ENCODE measurements around the gene OR14I1.

The OR14I1 gene

DNA sequence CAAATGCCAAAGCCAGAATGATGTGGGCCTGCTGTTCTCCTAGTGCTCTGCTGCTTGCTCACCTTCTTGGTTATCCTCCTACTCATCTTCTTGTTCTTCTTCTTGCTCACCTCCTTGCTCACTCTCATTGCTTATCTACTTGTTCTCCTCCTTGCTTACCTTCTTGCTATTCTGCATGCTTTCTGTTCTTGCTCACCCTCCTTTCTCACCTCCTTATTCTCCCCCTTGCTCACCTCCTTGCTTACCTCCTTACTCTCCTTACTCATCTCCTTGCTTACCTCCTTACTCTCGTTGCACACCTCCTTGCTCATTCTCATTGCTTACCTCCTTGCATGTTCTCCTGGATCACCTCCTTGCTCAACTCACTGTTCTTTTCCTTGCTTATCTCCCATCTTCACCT, at the start of gene OR14I1:
OR14I1 (minus strand) TSS at position 53 of the 400 bp plus-strand sequence.
- in situ Hi-C loops (cut with MboI; ENCODE audit: low sequenced_read_pairs) = no loop called here

DNA sequence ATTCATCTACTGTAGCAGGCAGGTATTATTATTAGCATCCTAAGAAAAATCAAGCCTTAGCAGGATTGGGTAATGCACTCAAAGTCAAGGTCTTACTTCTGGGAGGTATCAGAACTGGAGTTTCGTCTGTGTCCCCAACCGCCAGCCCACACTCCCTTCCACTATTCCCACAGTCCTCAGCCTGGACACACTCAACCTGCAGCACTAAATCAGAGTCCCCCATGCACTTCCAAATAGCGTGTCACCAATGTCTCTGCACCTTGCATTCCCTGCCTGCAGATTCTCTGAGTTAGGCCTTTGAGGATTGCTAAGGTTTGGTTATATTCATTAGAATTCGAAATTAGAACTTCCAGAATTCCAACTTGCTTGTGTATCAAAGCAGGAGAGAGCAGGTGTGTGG, 49.1 kb upstream of the OR14I1 start:
- in situ Hi-C loops (cut with MboI; ENCODE audit: low sequenced_read_pairs) = no loop called here

DNA sequence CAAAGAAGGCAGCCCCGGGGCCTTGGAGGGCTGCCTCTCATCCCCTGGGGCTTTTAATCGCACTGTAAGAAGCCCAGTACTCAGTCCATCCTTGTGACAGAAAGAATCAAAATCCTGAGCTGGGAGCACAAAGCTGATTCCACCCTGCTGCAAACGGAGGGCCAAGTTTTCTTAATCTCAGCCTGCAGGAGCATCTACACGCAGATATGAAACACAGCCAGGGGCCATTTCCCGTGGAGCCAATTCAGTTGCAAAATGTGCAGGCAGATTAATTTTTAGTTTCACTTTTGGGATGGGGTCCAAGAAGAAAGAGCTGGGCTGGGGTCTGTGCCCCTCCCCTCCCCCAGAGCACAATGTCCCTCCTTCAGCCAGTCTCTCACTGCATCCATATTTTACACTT, 48.6 kb upstream of the OR14I1 start:
- in situ Hi-C loops (cut with MboI; ENCODE audit: low sequenced_read_pairs) = no loop called here

DNA sequence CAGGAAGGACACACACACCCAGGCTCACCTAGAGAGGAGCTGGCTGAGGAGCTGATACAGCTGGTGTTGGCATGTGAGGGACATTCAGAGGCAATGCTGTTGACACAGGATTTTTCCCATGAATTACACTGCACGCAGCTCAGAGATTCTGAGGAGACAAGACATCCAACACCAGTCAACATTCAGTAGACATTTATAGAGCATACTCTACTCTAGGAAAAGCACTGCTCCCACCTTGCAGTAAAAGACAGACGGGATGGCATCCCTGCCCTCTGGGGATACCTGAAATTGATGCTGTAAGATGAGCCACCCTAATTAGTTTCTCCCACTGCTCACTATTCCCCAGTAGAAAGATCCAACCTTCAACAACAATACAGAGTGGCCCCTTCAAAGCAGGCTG, 47.9 kb upstream of the OR14I1 start:
- in situ Hi-C loops (cut with MboI; ENCODE audit: low sequenced_read_pairs) = no loop called here

DNA sequence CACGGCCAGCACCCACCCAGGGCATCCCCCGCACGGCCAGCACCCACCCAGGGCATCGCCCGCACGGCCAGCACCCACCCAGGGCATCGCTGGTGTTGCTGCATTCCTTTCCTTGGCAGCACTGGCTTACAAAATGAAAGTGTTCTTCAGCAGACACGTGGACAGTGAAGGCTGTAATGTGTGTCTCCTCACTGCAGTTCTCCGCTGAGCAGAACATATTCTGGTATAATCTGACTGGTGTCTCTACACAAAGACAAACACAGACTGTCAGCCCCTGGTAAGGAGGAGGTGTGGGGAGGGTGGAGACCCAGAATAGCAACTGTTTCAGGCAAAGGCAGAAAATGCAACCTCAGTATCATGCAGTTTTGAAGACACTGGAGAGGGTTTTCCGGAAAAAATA, 45.6 kb upstream of the OR14I1 start:
- in situ Hi-C loops (cut with MboI; ENCODE audit: low sequenced_read_pairs) = no loop called here

DNA sequence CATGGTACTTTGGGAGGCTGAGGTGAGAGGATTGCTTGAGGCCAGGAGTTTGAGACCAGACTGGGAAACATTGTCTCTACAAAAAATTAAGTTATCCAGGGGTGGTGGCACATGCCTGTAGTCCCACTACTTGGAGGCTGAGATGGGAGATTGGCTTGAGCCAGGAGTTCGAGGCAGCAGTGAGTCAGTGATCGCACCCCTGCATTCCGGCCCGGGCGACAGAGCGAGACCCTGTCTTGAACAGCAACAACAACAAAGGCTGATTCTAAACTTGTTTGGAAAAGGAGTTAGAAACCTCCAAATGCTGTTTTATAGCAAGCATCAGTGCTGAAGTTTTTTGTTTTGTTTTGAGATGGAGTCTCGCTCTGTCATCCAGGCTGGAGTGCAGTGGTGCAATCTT, 38.3 kb upstream of the OR14I1 start:
- in situ Hi-C loops (cut with MboI; ENCODE audit: low sequenced_read_pairs) = no loop called here

DNA sequence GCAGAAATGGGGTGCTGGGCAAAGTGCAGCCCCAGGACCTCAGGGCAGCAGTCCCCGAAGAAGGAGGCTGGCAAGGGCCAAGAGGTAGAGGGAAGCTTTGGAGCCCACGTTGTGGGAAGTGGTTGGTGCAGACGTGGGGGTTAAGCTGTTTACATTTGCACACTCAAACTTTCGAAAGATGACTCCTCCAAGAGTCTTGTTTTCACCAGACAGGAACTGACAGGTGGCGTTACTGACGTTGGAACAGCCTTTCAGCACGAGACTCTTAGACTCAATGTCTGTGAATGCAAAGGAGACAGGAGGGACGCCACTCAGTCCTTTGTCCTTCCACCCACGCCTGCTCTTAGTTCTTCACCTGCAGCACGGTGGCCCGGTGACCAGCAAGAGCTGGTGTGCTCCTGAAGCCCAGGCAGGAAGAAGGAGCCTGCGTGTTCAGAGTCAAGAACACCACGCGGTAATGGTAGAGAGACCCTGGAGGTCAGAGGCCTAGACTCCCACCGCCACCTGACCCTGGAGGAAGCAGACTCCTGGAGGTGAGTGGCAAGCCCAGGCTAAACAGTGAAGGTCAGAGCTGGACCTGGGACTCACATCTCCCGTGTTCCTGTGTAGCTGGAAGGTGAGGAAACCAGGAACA, 37.1 kb upstream of the OR14I1 start:
- in situ Hi-C loops (cut with MboI; ENCODE audit: low sequenced_read_pairs) = no loop called here

DNA sequence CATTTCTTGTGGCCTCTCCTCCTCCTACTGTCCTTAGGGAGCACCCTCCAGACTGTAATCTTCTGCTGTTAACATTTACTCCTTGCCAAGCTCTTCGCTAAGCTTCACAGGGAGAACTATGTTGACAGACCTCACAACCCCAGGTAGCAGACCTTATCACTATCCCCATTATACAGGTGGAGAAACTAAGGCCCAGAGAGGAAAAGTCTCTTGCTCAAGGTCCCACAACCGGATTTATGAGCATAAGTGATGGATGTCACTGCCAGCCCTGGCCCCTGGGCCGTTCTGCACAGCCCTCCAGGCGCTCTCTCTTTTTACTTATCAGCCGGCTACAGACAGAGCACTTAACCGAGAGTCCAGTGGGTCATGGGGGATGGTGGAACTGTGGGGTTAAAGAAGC, 34.9 kb upstream of the OR14I1 start:
- in situ Hi-C loops (cut with MboI; ENCODE audit: low sequenced_read_pairs) = no loop called here

DNA sequence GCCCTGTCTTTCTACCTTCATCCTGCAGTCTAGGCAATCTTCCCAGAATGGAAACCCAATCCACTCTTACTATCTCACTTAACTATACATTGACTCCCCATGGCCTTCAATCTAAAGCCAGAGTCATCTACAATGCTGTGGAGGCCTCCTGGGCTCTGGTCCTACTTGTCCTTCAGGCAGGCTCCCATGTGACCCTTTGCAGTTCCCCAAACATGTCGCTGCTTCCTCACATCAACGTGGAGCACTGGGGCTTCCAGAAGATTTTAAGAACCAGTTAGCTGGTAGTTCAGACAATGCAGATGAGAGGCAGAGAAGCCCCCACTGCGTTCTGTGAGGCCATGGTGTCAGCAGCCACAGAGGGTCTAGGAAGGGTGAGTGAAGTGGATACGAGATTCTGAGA, 34.4 kb upstream of the OR14I1 start:
- in situ Hi-C loops (cut with MboI; ENCODE audit: low sequenced_read_pairs) = no loop called here

DNA sequence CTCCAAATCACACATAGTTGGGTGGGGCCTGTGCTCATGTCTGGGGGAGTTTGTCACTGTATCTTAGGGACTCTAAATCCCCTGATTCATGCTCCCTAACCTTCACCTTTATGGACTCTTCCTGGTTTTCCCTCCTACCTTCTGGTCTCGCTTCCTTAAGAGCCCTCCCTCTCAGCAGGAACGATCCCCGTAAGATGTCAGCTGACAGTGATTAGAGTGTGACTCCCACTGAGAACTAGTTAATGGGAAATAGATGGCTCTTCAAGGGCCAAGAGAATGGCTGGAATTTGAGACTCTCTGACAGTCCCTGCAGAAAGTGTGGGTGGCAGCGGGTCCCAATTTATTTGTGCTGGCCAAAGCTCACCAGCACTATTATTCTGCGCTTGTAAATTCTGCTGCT, 31.0 kb upstream of the OR14I1 start:
- in situ Hi-C loops (cut with MboI; ENCODE audit: low sequenced_read_pairs) = no loop called here

DNA sequence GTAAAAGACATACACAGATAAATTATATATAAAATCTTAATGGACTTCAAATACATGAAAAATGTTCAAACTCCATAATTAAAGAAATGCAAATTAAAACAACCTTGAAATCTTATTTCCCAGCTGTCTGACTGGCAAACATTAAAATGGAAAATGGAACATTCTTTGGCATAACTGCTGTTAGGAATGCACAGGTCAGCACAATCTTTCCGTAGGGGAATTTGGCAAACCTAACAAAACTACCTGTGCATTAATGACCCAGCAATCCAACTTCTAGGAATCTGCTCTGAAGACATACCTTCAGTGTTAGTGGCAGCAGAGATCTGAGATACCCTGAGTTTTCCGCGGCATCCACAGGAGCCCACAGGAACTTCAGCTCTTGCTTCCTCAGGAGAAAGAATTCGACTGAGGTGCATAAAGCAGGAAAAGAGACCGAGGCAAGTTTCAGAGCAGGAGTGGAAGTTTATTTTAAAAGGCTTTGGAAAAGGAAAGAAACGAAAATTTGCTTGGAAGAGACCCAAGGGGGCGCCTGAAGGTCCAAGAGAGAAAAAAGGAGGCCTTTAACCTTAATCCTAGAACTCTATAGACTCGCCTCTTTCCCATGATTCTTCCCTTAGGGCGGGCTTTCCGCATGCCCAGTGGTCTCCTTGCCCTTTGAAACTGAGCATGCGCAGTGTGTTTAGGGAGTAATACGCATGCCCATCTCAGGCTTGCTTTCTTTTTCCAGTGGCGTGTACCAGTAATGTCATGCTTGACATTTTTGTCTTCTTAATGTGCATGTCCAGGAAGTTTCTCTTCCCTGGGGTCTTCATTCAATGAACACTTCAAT, 28.2 kb upstream of the OR14I1 start:
- in situ Hi-C loops (cut with MboI; ENCODE audit: low sequenced_read_pairs) = no loop called here

DNA sequence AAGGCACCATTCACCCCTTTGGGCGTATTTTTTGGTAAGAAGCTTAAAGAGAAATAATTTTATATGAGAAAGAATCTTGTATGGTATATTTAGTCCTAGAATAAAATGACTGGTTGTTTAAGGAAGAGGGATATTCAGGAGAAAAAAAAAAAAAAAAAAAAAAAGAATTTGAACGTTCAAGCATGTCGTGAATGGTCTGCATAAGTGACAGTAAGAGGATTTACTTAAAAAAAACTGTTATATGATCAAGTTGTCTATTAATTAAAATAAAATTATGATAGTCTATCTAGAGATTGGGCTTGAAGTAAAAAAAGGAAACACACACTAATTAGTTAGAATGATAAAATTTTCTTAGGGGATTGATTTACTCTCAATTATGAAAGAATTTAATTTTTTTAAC, 11.7 kb upstream of the OR14I1 start:
- in situ Hi-C loops (cut with MboI; ENCODE audit: low sequenced_read_pairs) = no loop called here

DNA sequence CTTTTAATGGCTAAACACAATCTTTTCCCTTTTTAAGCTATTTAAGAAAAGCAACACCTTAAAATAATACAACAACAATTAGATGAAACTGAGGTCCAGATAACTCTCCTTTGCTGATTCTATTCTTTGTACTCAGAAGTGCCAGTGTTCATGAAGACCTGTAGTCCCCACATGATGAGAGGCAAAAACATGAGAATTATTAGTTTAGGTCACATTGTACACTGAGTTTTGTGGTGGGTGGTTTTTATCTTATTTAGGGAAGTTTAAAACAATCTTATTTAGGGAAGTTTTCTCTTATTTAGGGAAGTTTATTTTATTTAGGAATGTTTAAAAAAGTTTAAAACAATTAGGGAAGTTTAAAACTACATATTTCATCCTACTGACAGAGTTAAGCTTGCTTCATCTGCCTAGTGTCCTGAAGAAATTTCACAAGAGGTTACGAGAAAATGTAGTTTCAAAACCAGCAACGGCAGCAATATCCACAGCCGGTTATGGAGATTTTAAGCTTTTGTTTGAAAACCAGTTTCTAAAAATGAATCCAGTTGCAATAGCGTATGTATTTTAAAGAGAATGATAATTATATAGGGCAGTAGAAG, 7.8 kb upstream of the OR14I1 start:
- in situ Hi-C loops (cut with MboI; ENCODE audit: low sequenced_read_pairs) = no loop called here

DNA sequence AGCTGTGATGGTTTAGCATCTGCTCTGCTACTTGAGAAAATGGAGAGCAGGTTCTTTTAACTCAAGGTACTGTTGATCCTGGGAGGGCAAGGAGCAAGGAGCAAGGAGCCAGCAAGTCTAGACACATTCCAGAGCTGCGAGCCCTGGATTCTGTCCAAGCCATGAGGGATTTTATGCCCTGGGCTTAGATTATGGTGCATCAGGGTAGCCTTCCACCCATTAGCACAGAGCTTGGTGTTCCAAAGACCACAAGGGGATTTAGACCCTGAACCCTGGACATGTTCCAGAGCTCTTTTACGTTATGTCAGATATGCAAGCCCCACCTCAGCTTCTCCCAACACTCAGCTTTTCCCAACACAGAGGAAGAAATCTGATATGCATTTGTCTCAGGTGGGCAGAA, 2.0 kb upstream of the OR14I1 start:
- in situ Hi-C loops (cut with MboI; ENCODE audit: low sequenced_read_pairs) = no loop called here

DNA sequence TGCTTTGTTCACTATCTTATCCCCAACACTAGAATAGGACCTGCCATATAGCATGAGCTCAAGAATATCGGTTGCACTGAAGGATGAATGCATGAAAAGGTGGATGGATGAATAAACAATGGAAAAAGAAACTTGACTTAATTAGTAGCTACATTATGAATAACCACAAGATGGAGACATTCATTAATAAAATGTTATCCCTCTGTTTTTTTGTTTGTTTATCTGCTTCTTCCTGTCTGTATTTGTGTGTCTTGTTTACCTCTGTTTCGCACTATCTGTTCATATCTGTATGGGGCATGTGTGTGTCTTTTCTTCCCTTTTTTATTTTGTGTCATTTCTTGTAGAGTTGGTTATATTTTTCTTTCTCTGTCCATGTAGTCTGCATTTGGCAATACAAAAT, 1.1 kb upstream of the OR14I1 start:
- in situ Hi-C loops (cut with MboI; ENCODE audit: low sequenced_read_pairs) = no loop called here

DNA sequence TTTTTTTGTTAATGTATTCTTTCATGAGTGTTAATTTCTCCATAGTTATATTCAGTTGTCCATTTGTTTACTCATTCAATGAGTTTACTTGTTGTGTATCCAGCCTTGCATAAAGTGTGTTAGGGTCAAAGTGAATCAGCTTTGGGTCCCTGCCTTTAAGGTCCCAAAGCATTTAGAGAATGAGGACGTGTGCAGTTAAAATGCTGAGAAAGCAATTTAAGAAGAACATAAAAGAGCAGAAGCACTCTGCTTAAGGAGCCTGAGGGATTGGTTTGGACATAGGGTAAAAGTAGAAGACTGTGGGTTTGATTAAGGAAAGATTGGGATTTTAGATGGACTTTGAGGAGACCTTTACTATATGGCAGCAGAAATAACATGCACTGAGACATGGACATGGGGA, 3.5 kb downstream of the OR14I1 start:
- in situ Hi-C loops (cut with MboI; ENCODE audit: low sequenced_read_pairs) = no loop called here

DNA sequence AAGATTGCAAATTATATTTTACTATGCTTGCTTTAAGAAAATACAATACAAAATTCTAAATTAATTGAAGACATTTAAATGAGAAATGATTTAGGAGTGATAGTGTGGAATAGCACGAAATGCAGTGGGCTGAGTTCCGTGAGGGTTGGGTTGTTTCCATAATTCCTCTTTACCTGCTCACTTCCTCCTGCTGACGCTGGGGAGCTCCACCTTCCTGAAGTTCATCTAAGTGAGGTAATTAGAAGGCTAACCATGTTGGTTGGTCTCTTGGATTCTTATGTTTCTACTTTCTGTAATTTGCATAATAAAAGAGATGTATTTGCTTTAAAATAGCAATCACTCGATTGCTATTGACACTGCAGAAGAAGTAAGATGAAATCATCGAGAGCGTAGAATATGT, 4.7 kb downstream of the OR14I1 start:
- in situ Hi-C loops (cut with MboI; ENCODE audit: low sequenced_read_pairs) = no loop called here

DNA sequence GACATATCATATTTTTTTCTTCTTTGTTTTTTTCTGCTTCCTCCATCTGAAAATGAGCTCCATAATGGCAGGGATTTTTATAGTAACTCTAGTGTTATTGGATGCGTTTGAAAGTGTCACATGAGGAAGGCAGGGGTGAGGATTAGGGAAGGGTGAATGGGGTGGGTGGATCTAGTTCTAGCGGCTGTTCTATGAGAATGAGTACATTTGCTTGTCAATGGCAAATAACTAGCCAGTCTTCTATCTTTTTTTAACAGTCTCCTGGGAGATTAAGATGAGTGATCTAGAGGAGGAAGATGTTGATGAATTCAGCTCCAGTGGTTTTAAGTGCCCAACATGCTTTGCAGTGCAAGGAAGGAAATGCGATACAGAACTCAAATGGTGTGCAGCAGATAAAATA, 5.8 kb downstream of the OR14I1 start:
- in situ Hi-C loops (cut with MboI; ENCODE audit: low sequenced_read_pairs) = no loop called here

DNA sequence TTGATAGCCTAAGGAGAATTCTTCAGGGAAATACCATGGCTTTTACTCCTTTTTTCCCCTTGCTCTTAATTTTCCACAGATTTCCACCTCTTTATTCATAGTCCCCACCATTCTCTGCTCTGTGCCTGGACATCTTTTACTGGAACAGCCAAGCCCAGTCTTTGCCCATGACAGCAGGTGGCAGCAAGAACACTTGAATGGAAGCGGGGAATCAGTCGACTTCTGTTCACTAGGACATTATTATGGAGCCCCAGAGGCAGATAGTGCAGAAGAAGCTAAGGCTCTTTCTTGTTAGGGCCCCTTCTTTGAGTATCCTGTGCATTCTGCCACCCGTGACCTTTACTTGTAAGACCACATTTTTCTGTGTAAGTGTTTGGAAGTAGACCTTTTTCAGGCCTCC, 6.3 kb downstream of the OR14I1 start:
- in situ Hi-C loops (cut with MboI; ENCODE audit: low sequenced_read_pairs) = no loop called here

DNA sequence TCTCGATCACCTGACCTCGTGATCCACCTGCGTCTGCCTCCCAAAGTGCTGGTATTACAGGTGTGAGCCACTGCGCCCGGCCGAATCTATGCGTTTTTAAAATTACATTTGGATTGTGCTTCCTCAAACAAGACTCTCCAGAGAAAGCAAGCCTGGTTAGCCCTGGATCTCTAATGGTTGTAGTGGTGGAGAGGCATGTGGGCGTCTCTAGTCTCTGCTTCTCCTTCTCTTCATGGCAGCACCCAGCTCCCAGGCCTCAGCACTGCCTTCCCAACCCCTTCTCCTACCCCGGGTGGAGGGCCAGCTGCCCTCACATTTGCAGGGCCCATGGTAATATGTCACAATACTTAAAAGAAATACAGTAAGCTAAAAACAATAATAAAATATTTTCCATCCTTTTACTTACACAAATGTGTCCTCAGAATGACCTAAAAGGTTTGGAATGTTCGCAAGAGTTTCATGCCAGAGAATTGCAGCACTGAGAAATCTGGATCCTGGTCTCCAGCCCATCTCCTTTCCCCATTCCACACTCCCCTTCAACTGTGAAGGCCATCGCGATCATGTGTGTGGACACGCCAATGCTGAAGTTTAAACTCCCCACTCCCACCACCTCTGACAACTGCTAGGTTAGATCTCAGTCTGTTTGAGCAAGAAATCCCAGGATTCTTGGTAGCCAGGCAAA, 7.0 kb downstream of the OR14I1 start:
- in situ Hi-C loops (cut with MboI; ENCODE audit: low sequenced_read_pairs) = no loop called here

DNA sequence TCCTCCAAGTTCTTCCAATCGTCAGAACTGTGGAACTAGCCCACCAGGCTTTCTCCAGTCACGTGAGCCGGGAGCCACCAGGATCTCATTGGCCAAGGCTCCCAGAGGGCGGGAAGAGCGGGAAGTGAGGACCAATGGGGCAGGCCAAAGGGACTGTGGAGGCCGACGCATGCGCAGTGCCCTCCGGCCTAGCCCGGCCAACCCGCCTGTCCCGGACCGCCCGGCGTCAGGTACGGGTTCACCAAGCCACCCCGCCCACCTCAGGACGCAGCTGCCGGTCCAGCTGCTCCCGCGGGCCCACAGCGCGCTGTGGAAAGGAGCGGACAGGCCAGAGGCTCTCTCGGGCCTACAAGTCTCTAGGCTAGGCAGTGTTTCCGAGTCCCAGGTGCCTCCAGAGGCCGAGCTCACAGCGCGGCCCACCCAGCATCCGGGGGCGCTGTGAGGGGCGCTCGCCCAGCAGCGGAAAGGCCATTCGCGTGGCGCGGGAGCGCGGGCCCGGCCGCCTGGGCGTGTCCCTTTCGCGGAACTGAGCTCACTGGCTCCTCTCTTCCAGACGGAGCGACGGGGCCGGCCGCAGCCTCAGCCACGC, 10.9 kb downstream of the OR14I1 start:
- in situ Hi-C loops (cut with MboI; ENCODE audit: low sequenced_read_pairs) = no loop called here
